HepG2 (cell line): Measurements from ENCODE around the gene PRDM15. TPM values are rescaled to one million over a fixed set of nuclear protein-coding genes. Genes with fewer than 3 reads are reported as not detected.

Experiments used
- CEBPB ChIP-seq: IDR thresholded peaks from 2 replicates; pipeline ENCODE4 v1.6.1; 2011; ENCODE audit warnings: low read depth, low read length, improper control_type of control experiment, borderline replicate concordance
- PAWR ChIP-seq: sonication (generic); formaldehyde crosslinking; IDR thresholded peaks from 2 replicates; pipeline ENCODE4 v1.4.0; 2020; ENCODE audit warnings: missing genetic modification reagents, mild to moderate bottlenecking, borderline replicate concordance
- PHB2 ChIP-seq: fragments of 450-650 bp; IDR thresholded peaks from 2 replicates; pipeline ENCODE4 v1.6.1; 2018; ENCODE audit not compliant: partially characterized antibody
- RBM39 ChIP-seq: fragments of 200-400 bp; formaldehyde crosslinking; IDR thresholded peaks from one replicate; pipeline ENCODE4 v1.6.1; 2018; ENCODE audit warnings: antibody characterized with exemption, mild to moderate bottlenecking, low read depth, low read length; ENCODE audit not compliant: poor library complexity, severe bottlenecking
- SAFB2 ChIP-seq: sonication (generic); formaldehyde crosslinking; IDR thresholded peaks from 2 replicates; pipeline ENCODE4 v1.5.1; 2020; ENCODE audit warnings: missing genetic modification reagents, low read depth, mild to moderate bottlenecking, borderline replicate concordance
- TBP ChIP-seq: sonication (generic); formaldehyde crosslinking; IDR thresholded peaks from 2 replicates; pipeline ENCODE4 v1.5.0; 2020; ENCODE audit warnings: missing genetic modification reagents
- ZFYVE20 ChIP-seq: sonication (generic); formaldehyde crosslinking; IDR thresholded peaks from 2 replicates; pipeline ENCODE4 v1.8.0; 2023; ENCODE audit warnings: low read depth, mild to moderate bottlenecking, moderate library complexity, missing genetic modification reagents, borderline replicate concordance
- ZNF292 ChIP-seq: sonication (generic); formaldehyde crosslinking; IDR thresholded peaks from 2 replicates; pipeline ENCODE4 v1.8.1; 2022; ENCODE audit warnings: mild to moderate bottlenecking, low read depth, missing genetic modification reagents, borderline replicate concordance
- ZNF484 ChIP-seq: sonication (generic); formaldehyde crosslinking; IDR thresholded peaks from 2 replicates; pipeline ENCODE4 v1.5.1; 2020; ENCODE audit warnings: mild to moderate bottlenecking, low read depth, missing genetic modification reagents, borderline replicate concordance
- ZNF510 ChIP-seq: sonication (generic); formaldehyde crosslinking; IDR thresholded peaks from 2 replicates; pipeline ENCODE4 v1.4.0; 2020; ENCODE audit warnings: low read depth, mild to moderate bottlenecking, missing genetic modification reagents
- ZNF761 ChIP-seq: sonication (generic); formaldehyde crosslinking; conservative IDR thresholded peaks from 2 replicates; pipeline ENCODE4 v1.4.0; 2020; ENCODE audit warnings: mild to moderate bottlenecking, missing genetic modification reagents
- ZSCAN20 ChIP-seq: sonication (generic); formaldehyde crosslinking; IDR thresholded peaks from 2 replicates; pipeline ENCODE4 v1.4.0; 2020; ENCODE audit warnings: missing genetic modification reagents, mild to moderate bottlenecking, borderline replicate concordance
- polyA plus RNA-seq, 8 experiments: library from polyadenylated mRNA; depleted of rRNA in 3 of 8; stranded (reverse) in 7 of 8; unstranded in 1 of 8; fragments of >200 nt; fragmentation: Illumina TruSeq in 4 of 8; extraction: Trizol in 4 of 8; gene quantifications; 2 replicates each; pipeline versions ENCODE4 v1.2.1 to v1.2.3, GENCODE V29; 2011 to 2016; ENCODE audit warnings: low read depth in 4 of 8, missing spikeins in 1 of 8, mixed read lengths in 1 of 8; ENCODE audit not compliant: insufficient read depth in 1 of 8
- total RNA-seq, 5 experiments: library from RNA; depleted of rRNA; stranded (reverse); fragments of >200 nt; fragmentation: Illumina TruSeq; extraction: Trizol; gene quantifications; 2 replicates each; pipeline ENCODE4 v1.2.3, GENCODE V29; 2016; ENCODE audit warnings: low read depth in 1 of 5
- TF ChIP-seq, protein P1 (sequence below): sonication (generic); formaldehyde crosslinking; IDR thresholded peaks from 2 replicates; pipeline ENCODE4 v1.5.1; 2020; ENCODE audit warnings: missing genetic modification reagents, mild to moderate bottlenecking, borderline replicate concordance
- TF ChIP-seq, protein P2 (sequence below): sonication (generic); formaldehyde crosslinking; IDR thresholded peaks from 2 replicates; pipeline ENCODE4 v1.4.0; 2020; ENCODE audit warnings: mild to moderate bottlenecking, missing genetic modification reagents
- TF ChIP-seq, protein P3 (sequence below): sonication (generic); formaldehyde crosslinking; IDR thresholded peaks from 2 replicates; pipeline ENCODE4 v1.4.0; 2020; ENCODE audit warnings: mild to moderate bottlenecking, missing genetic modification reagents
- TF ChIP-seq, protein P4 (sequence below): sonication (generic); formaldehyde crosslinking; IDR thresholded peaks from 2 replicates; pipeline ENCODE4 v1.4.0; 2020; ENCODE audit warnings: missing genetic modification reagents

Gene PRDM15
- total and polyA plus RNA-seq, 2 of the 13 experiments (the other 11 are each of a cell fraction or from before 2014, with no cell fraction given): 4.0 to 6.9 TPM

DNA sequence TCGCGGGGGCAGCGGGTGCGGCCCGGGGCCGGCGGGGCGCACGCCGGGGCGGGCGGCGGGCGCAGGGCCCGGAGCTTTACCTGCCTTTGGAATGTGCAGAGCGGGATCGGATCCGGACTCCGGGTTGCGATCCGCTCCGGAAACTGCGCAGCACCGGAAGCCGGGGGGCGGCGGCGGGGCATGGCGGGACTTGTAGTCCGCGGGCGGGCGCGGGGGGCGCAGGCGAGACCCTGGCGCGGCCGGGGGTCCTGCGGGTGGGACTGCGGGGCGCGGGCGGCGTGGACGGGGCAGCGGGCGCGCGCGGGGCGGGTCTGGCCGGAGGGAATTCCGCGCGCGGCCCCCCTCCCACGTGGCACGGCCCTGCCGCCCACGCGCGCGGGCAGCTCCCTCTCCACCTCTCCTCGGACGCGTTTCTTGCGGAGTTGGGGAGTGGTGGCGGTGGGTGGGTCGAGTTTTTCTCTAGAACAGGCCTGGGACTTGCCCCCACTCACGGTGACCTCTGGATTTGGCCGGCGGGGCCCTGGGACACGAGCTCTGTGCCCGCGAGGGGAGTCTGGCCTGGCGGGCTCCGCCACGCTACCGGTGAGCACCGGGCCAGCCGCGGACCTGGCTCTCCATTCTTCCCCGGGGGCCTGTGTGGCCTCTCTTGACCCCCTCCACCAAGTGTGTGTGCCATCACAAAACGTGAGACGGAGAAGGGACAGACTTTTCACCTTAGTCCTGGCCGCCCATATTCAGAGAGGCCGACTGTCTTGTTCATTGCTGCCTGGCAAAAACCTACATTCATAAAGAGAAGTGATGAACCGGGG, at the start of gene PRDM15 (continued):
- no peak for TF ChIP-seq PAWR (CRISPR knock-in tag)
- no peak for TF ChIP-seq ZSCAN20 (CRISPR knock-in tag)
- TF ChIP-seq, protein P1, sequence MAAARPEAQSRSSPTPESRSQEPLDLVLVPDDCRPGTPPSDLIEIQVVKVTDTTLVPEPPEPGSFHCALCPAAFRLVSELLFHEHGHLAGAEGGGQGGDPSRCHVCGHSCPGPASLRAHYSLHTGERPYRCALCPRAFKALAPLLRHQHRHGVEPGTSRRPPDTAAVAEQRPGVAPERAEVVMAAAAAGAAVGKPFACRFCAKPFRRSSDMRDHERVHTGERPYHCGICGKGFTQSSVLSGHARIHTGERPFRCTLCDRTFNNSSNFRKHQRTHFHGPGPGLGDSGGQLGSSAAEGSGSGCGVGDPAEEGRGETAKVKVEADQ (CRISPR knock-in tag): 0 out of 2 replicates have a peak, but pooled peaks have one; percentile 49
- peak; percentile 46; the same call in 1 of the 2 replicates for TF ChIP-seq ZNF761 (CRISPR knock-in tag)
- TF ChIP-seq ZFYVE20: no peak
- TF ChIP-seq, protein P2, sequence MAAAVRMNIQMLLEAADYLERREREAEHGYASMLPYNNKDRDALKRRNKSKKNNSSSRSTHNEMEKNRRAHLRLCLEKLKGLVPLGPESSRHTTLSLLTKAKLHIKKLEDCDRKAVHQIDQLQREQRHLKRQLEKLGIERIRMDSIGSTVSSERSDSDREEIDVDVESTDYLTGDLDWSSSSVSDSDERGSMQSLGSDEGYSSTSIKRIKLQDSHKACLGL (CRISPR knock-in tag): no peak; the same call in none of the 2 replicates
- TF ChIP-seq CEBPB: no peak
- no peak for TF ChIP-seq ZNF484 (CRISPR knock-in tag)
- TF ChIP-seq, protein P3, sequence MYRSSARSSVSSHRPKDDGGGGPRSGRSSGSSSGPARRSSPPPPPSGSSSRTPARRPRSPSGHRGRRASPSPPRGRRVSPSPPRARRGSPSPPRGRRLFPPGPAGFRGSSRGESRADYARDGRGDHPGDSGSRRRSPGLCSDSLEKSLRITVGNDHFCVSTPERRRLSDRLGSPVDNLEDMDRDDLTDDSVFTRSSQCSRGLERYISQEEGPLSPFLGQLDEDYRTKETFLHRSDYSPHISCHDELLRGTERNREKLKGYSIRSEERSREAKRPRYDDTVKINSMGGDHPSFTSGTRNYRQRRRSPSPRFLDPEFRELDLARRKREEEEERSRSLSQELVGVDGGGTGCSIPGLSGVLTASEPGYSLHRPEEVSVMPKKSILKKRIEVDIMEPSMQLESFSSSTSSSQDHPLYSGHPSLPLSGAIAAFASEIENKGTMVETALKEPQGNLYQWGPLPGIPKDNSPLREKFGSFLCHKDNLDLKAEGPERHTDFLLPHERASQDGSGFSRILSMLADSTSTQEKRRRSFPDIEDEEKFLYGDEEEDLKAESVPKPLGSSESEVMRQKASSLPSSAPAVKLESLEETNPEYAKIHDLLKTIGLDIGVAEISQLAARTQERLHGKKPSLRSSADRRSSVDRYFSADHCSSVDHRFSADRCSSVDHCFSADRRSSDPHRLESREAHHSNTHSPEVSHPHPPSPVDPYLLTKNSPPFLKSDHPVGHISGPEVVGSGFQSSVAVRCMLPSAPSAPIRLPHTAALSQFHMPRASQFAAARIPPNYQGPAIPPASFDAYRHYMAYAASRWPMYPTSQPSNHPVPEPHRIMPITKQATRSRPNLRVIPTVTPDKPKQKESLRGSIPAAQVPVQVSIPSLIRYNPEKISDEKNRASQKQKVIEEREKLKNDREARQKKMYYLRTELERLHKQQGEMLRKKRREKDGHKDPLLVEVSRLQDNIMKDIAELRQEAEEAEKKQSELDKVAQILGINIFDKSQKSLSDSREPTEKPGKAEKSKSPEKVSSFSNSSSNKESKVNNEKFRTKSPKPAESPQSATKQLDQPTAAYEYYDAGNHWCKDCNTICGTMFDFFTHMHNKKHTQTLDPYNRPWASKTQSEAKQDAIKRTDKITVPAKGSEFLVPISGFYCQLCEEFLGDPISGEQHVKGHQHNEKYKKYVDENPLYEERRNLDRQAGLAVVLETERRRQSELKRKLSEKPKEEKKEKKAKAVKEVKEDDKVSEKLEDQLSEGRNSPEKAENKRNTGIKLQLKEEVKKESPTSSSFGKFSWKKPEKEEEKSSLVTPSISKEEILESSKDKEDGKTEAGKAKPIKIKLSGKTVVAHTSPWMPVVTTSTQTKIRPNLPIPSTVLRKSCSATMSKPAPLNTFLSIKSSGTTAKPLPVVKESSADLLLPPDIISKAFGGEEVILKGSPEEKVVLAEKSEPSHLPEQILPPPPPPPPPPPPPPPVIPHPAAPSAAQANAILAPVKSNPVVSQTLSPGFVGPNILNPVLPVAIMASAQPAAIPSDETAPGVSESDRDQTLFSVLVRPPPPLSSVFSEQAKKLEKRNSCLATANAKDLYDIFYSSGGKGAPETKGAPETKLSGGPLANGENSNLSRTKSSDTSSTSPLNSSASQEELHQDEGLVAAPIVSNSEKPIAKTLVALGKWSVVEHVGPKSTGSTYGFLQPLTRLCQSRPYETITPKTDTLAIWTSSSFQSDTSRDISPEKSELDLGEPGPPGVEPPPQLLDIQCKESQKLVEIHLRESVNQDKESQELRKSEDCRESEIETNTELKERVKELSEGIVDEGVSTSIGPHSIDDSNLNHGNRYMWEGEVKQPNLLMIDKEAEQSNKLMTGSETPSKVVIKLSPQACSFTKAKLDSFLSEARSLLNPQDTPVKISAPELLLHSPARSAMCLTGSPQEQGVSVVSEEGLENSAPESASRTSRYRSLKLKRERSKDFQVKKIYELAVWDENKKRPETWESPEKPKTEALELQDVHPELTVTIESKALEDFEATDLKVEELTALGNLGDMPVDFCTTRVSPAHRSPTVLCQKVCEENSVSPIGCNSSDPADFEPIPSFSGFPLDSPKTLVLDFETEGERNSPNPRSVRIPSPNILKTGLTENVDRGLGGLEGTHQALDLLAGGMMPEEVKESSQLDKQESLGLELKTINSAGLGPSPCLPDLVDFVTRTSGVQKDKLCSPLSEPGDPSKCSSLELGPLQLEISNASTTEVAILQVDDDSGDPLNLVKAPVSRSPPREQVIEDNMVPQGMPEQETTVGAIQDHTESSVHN: no peak
- TF ChIP-seq, protein P4, sequence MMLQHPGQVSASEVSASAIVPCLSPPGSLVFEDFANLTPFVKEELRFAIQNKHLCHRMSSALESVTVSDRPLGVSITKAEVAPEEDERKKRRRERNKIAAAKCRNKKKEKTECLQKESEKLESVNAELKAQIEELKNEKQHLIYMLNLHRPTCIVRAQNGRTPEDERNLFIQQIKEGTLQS (CRISPR knock-in tag): no peak
- TF ChIP-seq ZNF510 (CRISPR knock-in tag): no peak
- peak; percentile 42 for TF ChIP-seq RBM39
- TF ChIP-seq SAFB2 (CRISPR knock-in tag): no peak
- TF ChIP-seq PHB2: no peak
- no peak for TF ChIP-seq TBP (CRISPR knock-in tag)
- TF ChIP-seq ZNF292 (CRISPR knock-in tag): no peak
